GM18951 (cell line): ENCODE measurements around the gene ACAN.

Source experiments
- POLR2A ChIP-seq: IDR thresholded peaks from 4 replicates; pipeline ENCODE4 v1.6.1; 2011; ENCODE audit warnings: mild to moderate bottlenecking; ENCODE audit not compliant: insufficient read length, insufficient read depth; ENCODE audit errors: extremely low read depth
- in situ Hi-C: fragments of 300-500 bp; cut with MboI; formaldehyde crosslinking; loops from one replicate; pipeline ENCODE4 v1.12.0; 2022; ENCODE audit warnings: low sequenced_read_pairs, mixed read lengths, inconsistent platforms; ENCODE audit not compliant: unreplicated experiment

The ACAN gene

DNA sequence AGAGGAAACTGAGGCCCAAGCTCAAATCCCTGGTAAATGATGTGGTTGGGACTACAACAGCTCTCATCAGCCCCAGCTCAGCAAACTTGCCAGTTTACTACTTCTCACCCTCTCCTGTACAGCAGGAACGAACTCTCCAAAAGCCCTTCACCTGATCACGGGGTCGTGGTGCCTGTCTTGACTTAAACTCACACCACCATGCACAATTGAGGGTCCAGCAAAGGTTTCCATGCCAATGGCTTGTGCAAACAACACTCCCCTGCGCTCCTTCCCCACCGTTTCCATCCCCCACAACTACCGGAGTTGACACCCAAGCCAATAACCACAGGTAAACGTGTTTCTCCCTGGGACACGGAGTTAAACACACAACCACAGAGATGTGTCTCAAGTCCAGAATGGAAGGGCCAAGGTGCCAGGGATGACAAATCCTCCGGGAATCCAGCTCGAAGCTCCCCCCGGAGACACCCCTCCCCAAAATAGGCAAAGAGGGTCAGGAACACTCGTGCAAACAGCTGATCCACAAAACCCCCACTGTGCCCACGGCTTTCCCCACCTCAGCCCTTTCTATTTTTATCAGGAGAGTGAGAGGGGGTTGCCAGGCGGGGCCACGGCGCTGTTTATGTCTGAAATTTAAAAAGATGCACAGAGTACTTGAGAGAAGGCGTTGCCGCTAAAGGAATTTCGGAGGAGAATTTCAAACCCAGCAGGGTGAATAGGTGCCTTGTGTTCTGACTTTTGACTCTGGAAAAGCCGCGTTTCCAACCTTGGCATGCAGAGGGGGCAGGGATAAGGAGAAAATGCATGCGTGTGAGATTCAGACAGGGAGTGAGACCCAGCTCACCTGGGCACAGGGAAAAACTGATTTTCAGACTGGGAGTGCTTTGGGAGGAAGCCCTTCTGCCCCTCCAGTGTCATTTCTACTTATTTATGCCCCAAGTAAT lies 10.6 kb upstream of the ACAN start:
- TF ChIP-seq POLR2A = no peak
- in situ Hi-C loops = no loop called here

DNA sequence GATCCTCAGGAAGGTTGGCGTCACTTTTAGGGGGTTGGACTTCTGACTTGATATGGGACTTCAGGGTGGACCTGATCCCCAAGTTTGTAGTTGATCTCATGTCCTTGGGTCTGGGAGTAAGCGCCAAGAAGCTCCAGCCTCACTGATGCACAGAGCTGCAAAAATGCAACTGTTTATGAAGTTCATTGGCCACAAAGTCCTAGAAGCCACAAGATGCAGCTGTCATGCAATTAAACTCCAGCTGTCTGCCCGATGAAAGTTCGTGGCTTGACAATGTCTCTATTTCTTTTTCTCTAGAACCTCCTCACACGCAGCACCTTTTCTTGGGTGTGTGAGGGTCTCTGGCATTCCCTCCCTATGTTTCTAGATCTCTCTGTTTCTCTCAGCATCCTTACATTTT lies 9.2 kb upstream of the ACAN start:
- in situ Hi-C loops = no loop called here

DNA sequence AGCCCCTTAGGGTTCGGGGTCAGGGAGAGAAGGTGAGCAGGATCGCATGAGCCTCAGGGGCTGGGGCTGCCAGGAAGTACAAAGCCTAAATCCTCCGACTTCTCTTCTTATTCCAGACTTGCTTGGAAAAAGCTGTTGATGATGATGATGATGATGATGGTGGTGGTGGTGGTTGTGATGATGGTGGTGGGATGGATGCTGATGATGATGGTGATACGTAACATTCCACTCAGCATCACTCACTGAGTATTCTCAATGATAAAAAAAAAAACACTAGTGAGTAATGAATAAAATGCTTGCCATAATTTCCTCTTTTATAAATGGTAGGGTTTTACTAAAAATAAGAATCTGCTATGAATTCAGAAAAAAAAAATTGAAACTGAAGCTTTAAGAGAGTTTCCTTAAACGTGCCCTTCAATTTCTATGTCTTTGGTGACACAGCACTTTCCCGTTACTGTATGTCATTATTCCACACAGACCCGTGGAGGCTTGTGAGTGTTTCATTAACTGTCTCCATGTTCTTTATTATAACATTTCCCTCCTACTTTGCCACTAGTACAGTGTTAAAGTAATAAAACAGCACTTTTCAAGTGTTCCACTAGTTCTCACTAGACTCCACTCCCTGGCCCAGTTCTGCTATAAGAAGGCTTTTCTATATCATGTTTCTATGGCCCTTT lies 5.4 kb upstream of the ACAN start:
- TF ChIP-seq POLR2A = no peak

More for the DNA sequence above, 9.2 kb upstream of the ACAN start:
- TF ChIP-seq POLR2A = no peak

GRCh38 chr15:88799341-88799740 lies 3.9 kb upstream of the ACAN start:
- no peak for TF ChIP-seq POLR2A
- in situ Hi-C loops = no loop called here

More for the DNA sequence above, 5.4 kb upstream of the ACAN start:
- in situ Hi-C loops = no loop called here

DNA sequence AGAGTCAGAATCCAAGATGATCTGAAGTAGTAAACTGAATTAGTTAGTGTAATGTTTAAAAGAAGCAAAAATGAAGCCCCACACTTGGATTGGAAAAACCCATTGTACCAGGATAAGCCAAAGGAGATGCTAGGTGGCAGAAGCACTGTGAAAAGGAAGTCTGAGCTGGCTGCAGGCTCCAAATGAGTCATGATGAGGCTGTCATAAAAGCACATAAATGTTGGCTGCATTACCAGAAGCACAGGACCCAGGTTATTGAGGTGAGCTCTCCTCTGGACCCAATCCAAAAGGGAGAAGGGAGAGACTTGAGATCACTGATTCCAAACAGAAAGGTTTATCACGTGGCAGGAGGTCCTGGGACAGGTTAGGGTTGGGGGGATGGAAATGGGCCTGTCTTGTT lies 3.2 kb upstream of the ACAN start:
- in situ Hi-C loops = no loop called here
- TF ChIP-seq POLR2A = no peak

GRCh38 chr15:88800738-88801137 lies 2.5 kb upstream of the ACAN start:
- in situ Hi-C loops = no loop called here
- TF ChIP-seq POLR2A = no peak

DNA sequence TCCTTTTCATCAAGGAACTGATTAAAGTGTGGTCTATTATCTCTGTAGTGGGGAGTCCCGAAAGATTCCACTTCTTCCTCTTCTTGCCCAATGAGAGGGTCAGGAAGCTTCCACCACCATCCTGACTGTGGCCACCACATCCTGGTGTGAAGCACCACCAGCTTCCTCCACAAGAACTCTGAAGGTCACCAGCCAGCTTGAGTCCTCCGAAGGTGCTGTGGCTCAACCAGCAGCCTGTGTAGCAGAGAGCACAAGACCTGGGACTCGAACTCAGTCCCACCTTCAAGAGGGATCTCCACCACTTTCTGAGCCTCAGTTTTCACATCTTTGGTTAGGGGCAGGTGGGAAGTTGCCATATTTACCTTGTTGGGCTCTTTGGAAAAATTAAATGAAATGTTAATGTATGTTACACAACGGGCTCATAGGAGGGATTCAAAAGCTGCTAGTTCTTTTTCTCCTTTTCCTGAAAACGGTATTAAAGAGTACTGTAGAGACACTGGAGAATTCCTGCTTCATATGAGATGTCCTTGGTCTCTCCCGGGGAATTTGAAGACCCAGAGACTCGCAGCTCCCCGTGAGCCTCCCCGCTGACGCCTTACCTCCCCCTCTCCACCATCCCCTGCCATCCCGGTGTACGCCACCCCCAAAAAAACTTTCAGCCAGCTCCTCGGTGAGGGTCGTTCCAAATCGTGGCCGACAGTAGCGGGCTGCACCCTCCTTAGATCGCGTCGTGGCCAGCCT lies 816 bp upstream of the ACAN start:
- TF ChIP-seq POLR2A = no peak
- in situ Hi-C loops = no loop called here

GRCh38 chr15:88802991-88803240 lies 320 bp upstream of the ACAN start:
- no peak for TF ChIP-seq POLR2A
- in situ Hi-C loops = no loop called here

- in situ Hi-C loops = no loop called here
- TF ChIP-seq POLR2A = no peak
These were observed 648 bp downstream of the ACAN start for GRCh38 chr15:88803920-88804247.

DNA sequence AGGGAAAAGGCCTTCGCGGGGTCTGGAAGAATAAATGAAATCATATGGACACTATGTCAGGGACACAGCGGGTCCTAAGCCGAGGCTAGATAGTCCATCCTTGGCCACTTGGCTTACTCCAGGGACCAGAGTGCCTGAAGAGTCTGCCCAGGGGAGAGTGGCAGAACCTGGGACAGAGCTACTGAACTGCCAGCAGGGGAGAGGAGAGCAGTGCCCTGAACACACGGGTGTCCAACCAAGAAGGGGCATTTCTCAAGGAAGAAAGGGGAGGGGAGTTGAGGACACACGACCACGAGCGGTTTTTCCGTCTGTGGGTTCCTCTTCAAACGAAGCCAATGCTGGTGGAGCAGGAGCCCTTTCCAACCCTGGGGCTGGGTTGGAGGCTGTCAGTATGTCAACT lies 1.0 kb downstream of the ACAN start:
- no peak for TF ChIP-seq POLR2A
- in situ Hi-C loops = no loop called here

DNA sequence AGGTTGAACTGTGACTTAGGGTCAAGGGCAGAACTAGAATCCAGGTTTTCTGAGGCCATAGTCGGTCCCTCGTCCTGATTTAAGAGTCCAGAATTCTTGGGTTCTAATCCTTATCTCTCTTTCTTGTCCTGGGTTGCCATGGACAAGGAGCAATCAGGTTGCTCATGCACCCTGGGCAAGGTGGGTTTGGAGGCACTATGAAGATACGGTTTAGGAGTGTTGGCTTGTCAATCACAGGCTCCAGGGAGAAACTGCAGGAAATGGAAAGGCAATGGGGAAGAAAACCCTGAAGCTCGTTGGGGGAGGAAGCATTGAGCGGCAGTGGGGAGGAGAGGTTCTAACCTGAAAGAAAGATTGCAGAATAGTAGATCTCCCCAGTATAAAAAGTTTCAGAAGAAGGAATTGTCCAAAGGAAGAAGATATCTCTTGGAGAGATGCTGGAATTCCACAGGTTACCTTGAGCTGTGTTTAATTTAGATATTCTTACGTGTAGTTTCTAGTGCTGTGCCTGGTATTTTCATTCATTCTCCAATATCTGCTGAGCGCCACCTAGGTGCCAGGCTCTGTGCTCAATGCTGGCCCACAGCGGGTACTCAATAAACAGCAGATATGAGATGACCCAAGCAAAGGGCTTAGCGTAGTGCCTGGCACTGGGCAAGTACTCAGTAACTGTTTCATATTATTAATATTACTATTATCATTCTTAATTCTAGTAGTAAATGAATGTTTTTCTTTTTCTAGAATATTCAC lies 2.0 kb downstream of the ACAN start:
- TF ChIP-seq POLR2A = no peak
- in situ Hi-C loops = no loop called here

DNA sequence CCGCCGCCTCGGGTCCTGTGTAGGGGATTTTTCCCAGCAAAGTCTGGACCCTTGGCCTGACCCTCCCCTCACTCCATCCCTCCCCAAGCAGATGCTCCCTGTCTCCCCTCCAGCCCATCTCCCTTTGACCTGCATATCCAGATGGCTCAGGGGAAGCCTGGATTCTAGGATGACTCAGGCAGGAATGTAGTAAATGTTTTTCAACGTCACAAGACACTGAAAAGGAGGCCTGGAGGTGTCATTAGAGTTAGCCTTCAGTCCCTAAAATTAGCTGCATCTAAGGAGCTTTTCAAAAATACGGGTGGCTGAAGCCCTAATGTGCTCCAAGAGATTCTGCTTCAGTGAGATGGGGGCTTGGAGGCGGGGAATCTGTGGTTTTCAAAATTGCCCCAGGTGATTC lies 7.2 kb downstream of the ACAN start:
- in situ Hi-C loops = no loop called here
- no peak for TF ChIP-seq POLR2A

- TF ChIP-seq POLR2A = no peak
- in situ Hi-C loops = no loop called here
These were observed 8.9 kb downstream of the ACAN start for GRCh38 chr15:88812133-88812532.
